GM18526 (cell line): ENCODE measurements around the gene LPCAT1.

ENCODE experiments used
- POLR2A ChIP-seq: IDR thresholded peaks from 3 replicates; pipeline ENCODE4 v1.6.1; 2011; ENCODE audit not compliant: insufficient read length; ENCODE audit errors: extremely low read depth

Gene LPCAT1

GRCh38 chr5:1517838-1518237 lies 5.9 kb downstream of the LPCAT1 start:
- no peak for TF ChIP-seq POLR2A

- no peak for TF ChIP-seq POLR2A
These were observed 6.9 kb downstream of the LPCAT1 start for GRCh38 chr5:1516615-1517601.

- no peak for TF ChIP-seq POLR2A
These were observed 7.7 kb downstream of the LPCAT1 start for GRCh38 chr5:1515921-1516571.

GRCh38 chr5:1515311-1515920 lies 8.3 kb downstream of the LPCAT1 start:
- TF ChIP-seq POLR2A = no peak

GRCh38 chr5:1514027-1514818 lies 9.5 kb downstream of the LPCAT1 start:
- TF ChIP-seq POLR2A = no peak

GRCh38 chr5:1513326-1514026 lies 10.3 kb downstream of the LPCAT1 start:
- no peak for TF ChIP-seq POLR2A

GRCh38 chr5:1512541-1513291 lies 11.0 kb downstream of the LPCAT1 start:
- TF ChIP-seq POLR2A = no peak

GRCh38 chr5:1511651-1512540 lies 11.9 kb downstream of the LPCAT1 start:
- no peak for TF ChIP-seq POLR2A

- no peak for TF ChIP-seq POLR2A
These were observed 12.7 kb downstream of the LPCAT1 start for GRCh38 chr5:1511048-1511447.

GRCh38 chr5:1510631-1511030 lies 13.1 kb downstream of the LPCAT1 start:
- TF ChIP-seq POLR2A = no peak

- no peak for TF ChIP-seq POLR2A
These were observed 13.6 kb downstream of the LPCAT1 start for GRCh38 chr5:1510151-1510561.

- no peak for TF ChIP-seq POLR2A
These were observed 14.2 kb downstream of the LPCAT1 start for GRCh38 chr5:1509346-1510085.
